IMR-90 (cell line): ENCODE data around the gene BMP7. TPM values are rescaled to one million over a fixed set of nuclear protein-coding genes. Genes with fewer than 3 reads are reported as not detected.

ENCODE experiments used
- ATAC-seq: fragments of 200-7000 bp; cut with Tn5 transposase; 2 replicates; pipeline ENCODE4 v1.9.1; 2020; ENCODE audit warnings: low read depth, mild to moderate bottlenecking, moderate library complexity
- BruUV-seq: library from RNA; stranded (reverse); fragments of 400-500 nt; replicated peaks from 2 replicates; lab custom pipeline; 2021; lab: Mats Ljungman, UMichigan
- CTCF ChIA-PET: fragments of 300-600 bp; formaldehyde crosslinking; extraction: SDS; loops from one replicate; lab custom pipeline; 2021; ENCODE audit warnings: antibody characterized with exemption; lab: Yijun Ruan, JAX
- POLR2A ChIA-PET: fragments of 300-600 bp; sonication (Branson Sonifier 250); formaldehyde crosslinking; loops from one replicate; lab custom pipeline; 2022; ENCODE audit warnings: antibody characterized with exemption; ENCODE audit not compliant: unreplicated experiment; lab: Charles Lee
- DNase-seq: peaks from one replicate; pipeline ENCODE4 v3.0.0; 2013
- H2AFZ ChIP-seq: replicated peaks from 2 replicates; pipeline ENCODE3; 2013; ENCODE audit warnings: low read length, mild to moderate bottlenecking; ENCODE audit not compliant: poor library complexity
- H2AK5ac ChIP-seq: 2 replicates; pipeline ENCODE4 v1.6.1; 2013; ENCODE audit warnings: low read depth, low read length, inconsistent platforms
- H2AK9ac ChIP-seq: replicated peaks from 2 replicates; pipeline ENCODE3; 2013; ENCODE audit warnings: mild to moderate bottlenecking, low read depth, low read length, moderate library complexity; ENCODE audit not compliant: poor library complexity
- H2BK120ac ChIP-seq: 2 replicates; pipeline ENCODE4 v1.6.1; 2013; ENCODE audit warnings: low read depth, low read length, inconsistent platforms
- H2BK15ac ChIP-seq: 3 replicates; pipeline ENCODE4 v1.6.1; 2013; ENCODE audit warnings: low read depth, low read length, inconsistent platforms
- H2BK20ac ChIP-seq: 2 replicates; pipeline ENCODE4 v1.6.1; 2013; ENCODE audit warnings: low read depth, mild to moderate bottlenecking, inconsistent platforms, low read length, moderate library complexity
- H2BK5ac ChIP-seq: 2 replicates; pipeline ENCODE4 v1.6.1; 2013; ENCODE audit warnings: mild to moderate bottlenecking, low read depth, low read length, inconsistent platforms; ENCODE audit not compliant: poor library complexity, severe bottlenecking
- H3K14ac ChIP-seq: replicated peaks from 2 replicates; pipeline ENCODE4 v1.6.1; 2013; ENCODE audit warnings: low read depth, low read length, inconsistent platforms
- H3K18ac ChIP-seq: 2 replicates; pipeline ENCODE4 v1.6.1; 2013; ENCODE audit warnings: low read depth, low read length, control low read depth
- H3K23ac ChIP-seq: 2 replicates; pipeline ENCODE4 v1.6.1; 2013; ENCODE audit warnings: low read depth, low read length, inconsistent platforms
- H3K27ac ChIP-seq: 2 replicates; pipeline ENCODE4 v1.5.1; 2013; ENCODE audit warnings: mild to moderate bottlenecking, control low read depth, low read length; ENCODE audit not compliant: insufficient read depth
- H3K27me3 ChIP-seq: 2 replicates; pipeline ENCODE4 v1.6.1; 2013; ENCODE audit warnings: low read length; ENCODE audit not compliant: control insufficient read depth, insufficient read depth
- H3K36me3 ChIP-seq: 2 replicates; pipeline ENCODE4 v1.6.1; 2013; ENCODE audit warnings: low read length, mixed read lengths; ENCODE audit not compliant: control insufficient read depth, insufficient read depth
- H3K4ac ChIP-seq: 2 replicates; pipeline ENCODE4 v1.6.1; 2013; ENCODE audit warnings: low read depth, low read length, inconsistent platforms
- H3K4me1 ChIP-seq: 2 replicates; pipeline ENCODE4 v1.6.1; 2013; ENCODE audit warnings: low read length, mixed read lengths; ENCODE audit not compliant: control insufficient read depth, insufficient read depth
- H3K4me2 ChIP-seq: 2 replicates; pipeline ENCODE4 v1.6.1; 2013; ENCODE audit warnings: low read depth, mild to moderate bottlenecking, control low read depth, low read length, moderate library complexity
- H3K4me3 ChIP-seq: 2 replicates; pipeline ENCODE4 v1.5.1; 2013; ENCODE audit warnings: low read depth, mild to moderate bottlenecking, control low read depth, low read length, moderate library complexity; ENCODE audit not compliant: insufficient read depth
- H3K56ac ChIP-seq: 2 replicates; pipeline ENCODE4 v1.6.1; 2013; ENCODE audit warnings: low read length, inconsistent platforms; ENCODE audit not compliant: insufficient read depth; ENCODE audit errors: extremely low read depth
- H3K79me1 ChIP-seq, 2 experiments: 2 replicates each; pipeline ENCODE4 v1.6.1; 2013; ENCODE audit warnings: low read length in 2 of 2, inconsistent platforms in 1 of 2, low read depth in 1 of 2
- H3K9ac ChIP-seq: 2 replicates; pipeline ENCODE4 v1.6.1; 2013; ENCODE audit warnings: low read depth, low read length, control low read depth
- H3K9me1 ChIP-seq: 2 replicates; pipeline ENCODE4 v1.6.1; 2013; ENCODE audit warnings: low read length, inconsistent platforms; ENCODE audit not compliant: insufficient read depth
- H3K9me3 ChIP-seq: 2 replicates; pipeline ENCODE4 v1.6.1; 2013; ENCODE audit warnings: low read length; ENCODE audit not compliant: control insufficient read depth, insufficient read depth
- H4K20me1 ChIP-seq: 2 replicates; pipeline ENCODE4 v1.6.1; 2013; ENCODE audit warnings: low read length, inconsistent platforms; ENCODE audit not compliant: insufficient read depth
- H4K5ac ChIP-seq: 2 replicates; pipeline ENCODE4 v1.6.1; 2013; ENCODE audit warnings: mild to moderate bottlenecking, low read depth, low read length, control low read depth
- H4K8ac ChIP-seq, 2 experiments: 2 replicates each; pipeline ENCODE4 v1.6.1; 2013; ENCODE audit warnings: low read depth in 2 of 2, low read length in 2 of 2, control low read depth in 1 of 2, inconsistent platforms in 1 of 2
- H4K91ac ChIP-seq: 2 replicates; pipeline ENCODE4 v1.6.1; 2013; ENCODE audit warnings: low read depth, low read length, inconsistent platforms; ENCODE audit not compliant: insufficient read depth
- NFE2L2 ChIP-seq: fragments of 150-350 bp; IDR thresholded peaks from 2 replicates; pipeline ENCODE4 v1.6.1; 2016; ENCODE audit warnings: low read depth, mild to moderate bottlenecking, low read length
- WGBS, 2 experiments: methylation state at CpG; one replicate each; pipeline versions ENCODE4 v1.1.5 to v1.1.7; 2013; ENCODE audit warnings: missing lambda C conversion rate in 2 of 2; ENCODE audit not compliant: insufficient read length in 1 of 2; ENCODE audit errors: extremely low coverage in 2 of 2; 5-methylcytosine and 5-hydroxymethylcytosine counted together
- dilution Hi-C: fragments of 300-500 bp; cut with HindIII; formaldehyde crosslinking; loops from one replicate; pipeline ENCODE4 v1.14.3; 2018; ENCODE audit warnings: low sequenced_read_pairs; ENCODE audit not compliant: unreplicated experiment
- in situ Hi-C: fragments of 300-500 bp; cut with MboI; formaldehyde crosslinking; loops from 3 replicates; pipeline ENCODE4 v1.14.3; 2019; ENCODE audit warnings: low sequenced_read_pairs, inconsistent platforms, mixed read lengths
- intact Hi-C: fragments of 100-400 bp; cut with micrococcal nuclease; formaldehyde crosslinking; loops from 2 replicates; pipeline ENCODE4 v1.10.0; 2022
- polyA plus RNA-seq, 3 experiments: library from polyadenylated mRNA; depleted of rRNA; stranded (reverse); fragments of >200 nt; gene quantifications; 2 replicates each; pipeline ENCODE4 v1.2.3, GENCODE V29; 2012; ENCODE audit warnings: low replicate concordance in 1 of 3
- total RNA-seq: library from RNA; depleted of rRNA; stranded (reverse); fragments of >200 nt; gene quantifications from 2 replicates; pipeline ENCODE4 v1.2.3, GENCODE V29; 2012

The BMP7 gene
- total and polyA plus RNA-seq, 2 of the 4 experiments (the other 2 are of a cell fraction) = not detected

- in situ Hi-C loops = no loop called here
- WGBS, 2 experiments = 81% methylated on average over 5 of the region's 19 CpGs; no CpG with 5 or more reads in 1 of the 2 experiments
- DNase-seq (no peak), ATAC-seq (no peak)
- no peaks in the 10 kb centered on the region for H3K79me1 ChIP-seq
- dilution Hi-C loops = no loop called here
- POLR2A ChIA-PET = no interaction called here
- no peaks in the 10 kb centered on the region for H3K36me3 ChIP-seq
- no peak overlapping the region for H4K91ac ChIP-seq
- no peak overlapping the region for H3K4me2 ChIP-seq
- no peak overlapping the region for H4K8ac ChIP-seq
- no peak overlapping the region for H3K4ac ChIP-seq
- H2AK5ac ChIP-seq = no peak overlapping the region
- H3K9me1 ChIP-seq = no peaks in the 10 kb centered on the region
- H3K23ac ChIP-seq = no peak overlapping the region
- no peak overlapping the region for H4K5ac ChIP-seq
- no peak overlapping the region for H3K9ac ChIP-seq
- no peak overlapping the region for H2AFZ ChIP-seq
- no peak overlapping the region for H3K56ac ChIP-seq
- H2AK9ac ChIP-seq = no peak overlapping the region
- no peak overlapping the region for H3K14ac ChIP-seq
- H3K9me3 ChIP-seq = peaks cover 21% of the 10 kb centered on the region
- no peak overlapping the region for H2BK20ac ChIP-seq
- H2BK120ac ChIP-seq = no peak overlapping the region
- H3K18ac ChIP-seq = no peak overlapping the region
- CTCF ChIA-PET = no interaction called here
- no peak overlapping the region for H3K27ac ChIP-seq
- no peak overlapping the region for H2BK15ac ChIP-seq
- no peaks in the 10 kb centered on the region for H3K4me1 ChIP-seq
- TF ChIP-seq NFE2L2 = no peak
- intact Hi-C loops = no loop called here
- no peaks in the 10 kb centered on the region for H4K20me1 ChIP-seq
- H2BK5ac ChIP-seq = no peak overlapping the region
- no TSS peak for BruUV-seq
- no peaks in the 10 kb centered on the region for H3K27me3 ChIP-seq
- H3K4me3 ChIP-seq = no peak overlapping the region
Observed at GRCh38 chr20:57183457-57184009, 82.9 kb downstream of the BMP7 start.
